K562 (cell line): ENCODE results near the gene ARHGAP22. TPM values are rescaled to one million over a fixed set of nuclear protein-coding genes. Genes with fewer than 3 reads are reported as not detected.

Experiments
- ATAC-seq: fragments of 200-7000 bp; cut with Tn5 transposase; 3 replicates; pipeline ENCODE4 v1.9.1; 2020; ENCODE audit warnings: moderate library complexity
- BruUV-seq: library from RNA; stranded (reverse); fragments of 400-500 nt; replicated peaks from 2 replicates; lab custom pipeline; 2021; lab: Mats Ljungman, UMichigan
- CTCF ChIA-PET: fragments of 300-600 bp; formaldehyde crosslinking; extraction: SDS; loops from one replicate; lab custom pipeline; 2021; ENCODE audit warnings: low intra/inter-chr PET ratio; lab: Yijun Ruan, JAX
- POLR2A ChIA-PET: fragments of 300-600, 350-650 bp; sonication (Branson Sonifier 250); formaldehyde crosslinking; extraction: SDS; loops from one replicate; lab custom pipeline; 2021; ENCODE audit warnings: antibody characterized with exemption, inconsistent platforms; lab: Yijun Ruan, JAX
- DNase-seq, 4 experiments: peaks; one replicate each; pipeline versions ENCODE4 v3.0.0 to v3.0.0-alpha.2; 2011 to 2018; ENCODE audit warnings: low spot score in 3 of 4, mixed read lengths in 3 of 4; ENCODE audit errors: extremely low read depth in 1 of 4
- FAIRE-seq: peaks from 2 replicates; lab custom pipeline; 2011; peaks lifted over from hg19 to GRCh38; lab: Jason Lieb, UNC
- H2AFZ ChIP-seq: 2 replicates; pipeline ENCODE4 v1.6.0; 2011; ENCODE audit warnings: low read depth, low read length, control low read depth, inconsistent platforms
- H3K27ac ChIP-seq: fragments of 200-600 bp; 3 replicates; pipeline ENCODE4 v1.8.0; 2011; ENCODE audit warnings: low read depth, mild to moderate bottlenecking, control low read depth, inconsistent platforms, low read length, moderate library complexity, mixed read lengths; ENCODE audit errors: extremely low read depth
- H3K27me3 ChIP-seq, 2 experiments: fragments of 300-600 bp in 1 of 2; 2 replicates in 1 of 2; 3 replicates in 1 of 2; pipeline versions ENCODE4 v1.6.0 to v1.8.0; 2011; ENCODE audit warnings: inconsistent platforms in 2 of 2, low read length in 2 of 2, mild to moderate bottlenecking in 1 of 2, mixed read lengths in 1 of 2, moderate library complexity in 1 of 2; ENCODE audit not compliant: control insufficient read depth in 2 of 2, insufficient read depth in 2 of 2
- H3K36me3 ChIP-seq: fragments of 300-600 bp; 3 replicates; pipeline ENCODE4 v1.8.0; 2011; ENCODE audit warnings: mild to moderate bottlenecking, low read length, inconsistent platforms; ENCODE audit not compliant: control insufficient read depth, insufficient read depth
- H3K4me1 ChIP-seq, 2 experiments: fragments of 200-600 bp in 1 of 2; replicated peaks in 1 of 2; 2 replicates in 1 of 2; 3 replicates in 1 of 2; pipeline versions ENCODE4 v1.5.1 to v1.8.0; 2011; ENCODE audit warnings: inconsistent platforms in 2 of 2, low read length in 2 of 2, mild to moderate bottlenecking in 1 of 2, mixed read lengths in 1 of 2, moderate library complexity in 1 of 2; ENCODE audit not compliant: control insufficient read depth in 2 of 2, insufficient read depth in 2 of 2
- H3K4me2 ChIP-seq: 2 replicates; pipeline ENCODE4 v1.6.1; 2011; ENCODE audit warnings: low read length, control low read depth, inconsistent platforms, mixed read lengths; ENCODE audit not compliant: insufficient read depth
- H3K4me3 ChIP-seq: fragments of 200-600 bp; sonication (generic), shearing (Covaris generic); 2 replicates; pipeline ENCODE4 v1.5.1; 2016; ENCODE audit warnings: control low read depth, inconsistent platforms
- H3K79me2 ChIP-seq: fragments of 200-600 bp; 3 replicates; pipeline ENCODE4 v1.8.0; 2011; ENCODE audit warnings: low read length, inconsistent platforms; ENCODE audit not compliant: control insufficient read depth, insufficient read depth
- H3K9ac ChIP-seq, 2 experiments: 2 replicates each; pipeline versions ENCODE4 v1.6.0 to v1.6.1; 2011; ENCODE audit warnings: low read depth in 2 of 2, low read length in 2 of 2, control low read depth in 1 of 2, inconsistent platforms in 1 of 2, mild to moderate bottlenecking in 1 of 2, mixed read lengths in 1 of 2; ENCODE audit not compliant: insufficient read depth in 1 of 2
- H3K9me1 ChIP-seq: one replicate; pipeline ENCODE4 v1.6.0; 2011; ENCODE audit warnings: inconsistent platforms, mild to moderate bottlenecking, low read length, moderate library complexity; ENCODE audit not compliant: control insufficient read depth, insufficient read depth
- H3K9me3 ChIP-seq: replicated peaks from 2 replicates; pipeline ENCODE4 v1.5.1; 2011; ENCODE audit warnings: low read depth, low read length, inconsistent platforms; ENCODE audit not compliant: control insufficient read depth, insufficient read depth
- H4K20me1 ChIP-seq: replicated peaks from 2 replicates; pipeline ENCODE4 v1.6.1; 2011; ENCODE audit warnings: low read length, inconsistent platforms, mixed read lengths; ENCODE audit not compliant: control insufficient read depth, insufficient read depth
- ARHGAP35 ChIP-seq: fragments of 450-650 bp; IDR thresholded peaks from 2 replicates; pipeline ENCODE4 v1.6.1; 2018; ENCODE audit not compliant: partially characterized antibody
- ELF2 ChIP-seq: fragments of 250-450 bp; sonication (Bioruptor Pico); IDR thresholded peaks from 2 replicates; pipeline ENCODE4 v1.5.0; 2021; ENCODE audit warnings: mild to moderate bottlenecking
- FOXJ2 ChIP-seq: fragments of 200-800 bp; sonication (Bioruptor generic); IDR thresholded peaks from 2 replicates; pipeline ENCODE4 v1.6.1; 2016; ENCODE audit warnings: missing genetic modification characterization, missing compliant biosample characterization
- HMGN3 ChIP-seq: IDR thresholded peaks from 2 replicates; pipeline ENCODE4 v1.6.1; 2011; ENCODE audit warnings: borderline replicate concordance, low read depth, mild to moderate bottlenecking, mixed read lengths, low read length; ENCODE audit not compliant: insufficient read length; ENCODE audit errors: extremely low read depth
- KAT8 ChIP-seq: fragments of 450-650 bp; IDR thresholded peaks from 2 replicates; pipeline ENCODE4 v1.6.1; 2016; ENCODE audit warnings: low read depth, mild to moderate bottlenecking
- KDM1A ChIP-seq, 2 experiments: fragments of 450-650 bp; IDR thresholded peaks; 2 replicates each; pipeline ENCODE4 v1.6.1; 2016; ENCODE audit warnings: mild to moderate bottlenecking in 2 of 2
- KLF6 ChIP-seq: fragments of 250-450 bp; sonication (Bioruptor Pico); IDR thresholded peaks from 2 replicates; pipeline ENCODE4 v1.4.0; 2020; ENCODE audit warnings: mild to moderate bottlenecking, moderate library complexity, borderline replicate concordance
- RB1 ChIP-seq: fragments of 450-650 bp; IDR thresholded peaks from 2 replicates; pipeline ENCODE4 v1.6.1; 2017; ENCODE audit warnings: low read depth, mild to moderate bottlenecking
- RFX5 ChIP-seq: IDR thresholded peaks from 2 replicates; pipeline ENCODE4 v1.6.1; 2011; ENCODE audit warnings: low read depth, mild to moderate bottlenecking, improper control_type of control experiment, low read length
- SNRNP70 ChIP-seq: fragments of 200-400 bp; formaldehyde crosslinking; optimal IDR thresholded peaks from 2 replicates; pipeline ENCODE3; 2017; ENCODE audit warnings: low read depth, low read length
- ZKSCAN8 ChIP-seq: fragments of 200-800 bp; sonication (Bioruptor generic); IDR thresholded peaks from 2 replicates; pipeline ENCODE4 v1.6.1; 2016; ENCODE audit warnings: missing genetic modification characterization, missing compliant biosample characterization
- ZNF175 ChIP-seq: fragments of 200-800 bp; sonication (Bioruptor generic); IDR thresholded peaks from 2 replicates; pipeline ENCODE4 v1.6.1; 2016; ENCODE audit warnings: low read depth, mild to moderate bottlenecking, missing genetic modification characterization, missing compliant biosample characterization
- ZNF23 ChIP-seq: fragments of 250-450 bp; sonication (Bioruptor Pico); IDR thresholded peaks from 2 replicates; pipeline ENCODE4 v1.4.0; 2020; ENCODE audit warnings: mild to moderate bottlenecking
- ZNF668 ChIP-seq: fragments of 250-450 bp; sonication (Bioruptor Pico); IDR thresholded peaks from 2 replicates; pipeline ENCODE4 v1.8.0; 2022; ENCODE audit warnings: mild to moderate bottlenecking, inconsistent platforms
- ZNF785 ChIP-seq: fragments of 250-450 bp; sonication (Bioruptor Pico); IDR thresholded peaks from 2 replicates; pipeline ENCODE4 v1.4.0; 2020; ENCODE audit warnings: mild to moderate bottlenecking
- WGBS: fragments of 100-300 bp; shearing (Covaris generic); methylation state at CpG from one replicate; pipeline ENCODE4 v1.1.6; 2016; ENCODE audit warnings: low coverage, mixed read lengths; ENCODE audit not compliant: insufficient coverage; ENCODE audit errors: missing lambda C conversion rate; 5-methylcytosine and 5-hydroxymethylcytosine counted together
- in situ Hi-C: fragments of 300-500 bp; cut with MboI; formaldehyde crosslinking; loops from 4 replicates; pipeline ENCODE4 v1.15.0; 2018; ENCODE audit warnings: inconsistent platforms, mixed read lengths
- intact Hi-C: fragments of 100-400 bp; cut with micrococcal nuclease; formaldehyde crosslinking; loops from 2 replicates; pipeline ENCODE4 v1.14.2; 2022
- polyA plus RNA-seq, 8 experiments: library from polyadenylated mRNA; depleted of rRNA in 4 of 8; stranded (reverse) in 5 of 8; unstranded in 3 of 8; fragments of >200 nt; fragmentation: Nextera tagmentation in 2 of 8; fragmentation: Illumina TruSeq in 1 of 8; extraction: Ambion mirVana in 2 of 8; extraction: Trizol in 1 of 8; gene quantifications; 2 replicates each; pipeline versions ENCODE4 v1.2.1 to v1.2.3, GENCODE V29; 2011 to 2014; ENCODE audit warnings: inconsistent platforms in 1 of 8, missing spikeins in 1 of 8
- total RNA-seq, 7 experiments: library from RNA; depleted of rRNA in 6 of 7; stranded (reverse); fragments of >200 nt in 6 of 7; fragmentation: Illumina TruSeq in 2 of 7; extraction: Trizol in 2 of 7; gene quantifications; 2 replicates each; pipeline versions ENCODE4 v1.2.1 to v1.2.3, GENCODE V29; 2011 to 2021; ENCODE audit warnings: low replicate concordance in 1 of 7
- TF ChIP-seq, protein P1 (sequence below): fragments of 250-450 bp; sonication (Bioruptor Pico); IDR thresholded peaks from 2 replicates; pipeline ENCODE4 v1.4.0; 2020
- TF ChIP-seq, protein P2 (sequence below): fragments of 200-800 bp; sonication (Bioruptor generic); IDR thresholded peaks from 2 replicates; pipeline ENCODE4 v1.6.1; 2017; ENCODE audit warnings: missing genetic modification characterization, missing compliant biosample characterization

The ARHGAP22 gene
- total and polyA plus RNA-seq, 9 of the 15 experiments (the other 6 are each of a cell fraction or from before 2014, with no cell fraction given), result 1.3 to 28.1 (median 12.7) TPM

DNA sequence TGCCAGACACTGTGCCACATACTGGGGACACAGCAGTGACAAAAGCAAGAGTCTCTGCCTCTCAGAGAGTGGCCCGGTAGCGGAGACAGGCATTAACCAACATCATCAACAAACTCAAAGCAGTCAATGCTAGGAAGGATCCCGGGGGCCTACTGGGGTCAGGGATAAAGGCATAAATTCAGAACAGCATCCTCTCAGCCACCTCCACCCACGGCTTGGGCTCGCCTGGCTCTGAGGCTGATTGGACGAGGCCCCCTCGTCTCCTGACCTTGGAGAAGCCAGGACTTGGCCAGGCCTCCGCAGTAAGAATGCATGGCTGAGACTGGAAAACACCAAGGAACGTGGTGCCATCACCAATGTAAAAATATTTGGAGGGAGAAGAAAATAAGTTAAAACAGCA is 102.1 kb downstream of the ARHGAP22 start (continued):
- no peak for TF ChIP-seq KLF6
- TF ChIP-seq, protein P1, sequence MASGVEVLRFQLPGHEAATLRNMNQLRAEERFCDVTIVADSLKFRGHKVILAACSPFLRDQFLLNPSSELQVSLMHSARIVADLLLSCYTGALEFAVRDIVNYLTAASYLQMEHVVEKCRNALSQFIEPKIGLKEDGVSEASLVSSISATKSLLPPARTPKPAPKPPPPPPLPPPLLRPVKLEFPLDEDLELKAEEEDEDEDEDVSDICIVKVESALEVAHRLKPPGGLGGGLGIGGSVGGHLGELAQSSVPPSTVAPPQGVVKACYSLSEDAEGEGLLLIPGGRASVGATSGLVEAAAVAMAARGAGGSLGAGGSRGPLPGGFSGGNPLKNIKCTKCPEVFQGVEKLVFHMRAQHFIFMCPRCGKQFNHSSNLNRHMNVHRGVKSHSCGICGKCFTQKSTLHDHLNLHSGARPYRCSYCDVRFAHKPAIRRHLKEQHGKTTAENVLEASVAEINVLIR (CRISPR knock-in tag), result no peak
- TF ChIP-seq ZNF668 (CRISPR knock-in tag), result no peak
- TF ChIP-seq ARHGAP35, result no peak
- no peak for TF ChIP-seq ELF2 (CRISPR knock-in tag)
- TF ChIP-seq RB1, result no peak

DNA sequence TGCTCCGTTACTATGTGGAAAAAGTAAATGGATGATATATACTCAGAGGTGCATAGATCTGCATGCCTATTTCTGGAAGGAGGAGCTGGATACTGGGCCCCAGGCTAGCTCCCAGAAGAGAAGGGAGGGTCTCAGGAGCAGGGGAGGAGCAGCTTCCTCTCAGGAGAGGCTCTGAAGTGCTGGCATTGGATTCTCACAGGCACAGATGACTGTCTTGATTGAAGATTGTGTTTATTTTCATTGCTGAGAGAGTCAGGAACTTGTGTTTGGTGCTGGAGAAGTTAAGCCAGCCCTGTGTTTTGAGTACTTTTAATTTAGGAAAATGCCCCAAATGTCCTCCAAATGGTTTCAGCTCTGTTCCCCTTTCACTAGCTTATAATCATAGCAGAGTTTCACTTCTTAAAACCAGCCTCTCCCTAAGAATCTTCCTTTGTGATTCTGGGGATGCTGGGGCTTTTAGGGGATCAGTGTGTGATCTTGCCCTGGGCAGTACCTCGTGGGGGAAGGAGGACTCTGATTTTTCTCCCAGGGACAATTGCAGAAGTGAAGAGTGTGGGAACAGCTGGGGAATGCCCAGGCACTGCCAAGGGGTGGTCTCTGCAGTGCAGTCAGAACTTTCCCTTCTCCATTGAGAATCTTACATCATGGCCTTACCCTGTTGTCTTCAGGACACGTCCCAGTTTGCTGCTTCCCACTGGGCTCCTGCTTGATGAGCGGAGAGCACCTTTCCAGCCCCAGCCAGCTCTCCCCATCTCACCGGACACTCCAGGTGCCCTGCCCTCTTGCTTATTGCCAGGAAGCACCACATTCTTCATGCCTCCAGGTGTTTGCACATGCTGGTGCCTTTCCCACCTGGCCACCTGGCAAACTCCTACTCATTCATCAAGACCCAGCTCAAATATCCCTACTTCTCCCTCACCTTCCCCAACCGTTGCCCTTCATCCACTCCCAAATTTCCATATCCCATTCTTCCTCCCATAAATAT is 102.8 kb downstream of the ARHGAP22 start:
- no peak for ATAC-seq
- CTCF ChIA-PET, result interaction anchor here (1.9 kb wide), 1 partner anchor 139 kb away, joined by 7 read pairs; no protein-coding TSS in a partner anchor
- DNase-seq, result no peak
- TF ChIP-seq KAT8 (no peak), ZKSCAN8 (no peak), ZNF785 (no peak), HMGN3 (no peak), ZNF23 (CRISPR knock-in tag) (no peak), ZNF175 (CRISPR knock-in tag) (no peak), FOXJ2 (tag) (no peak), RFX5 (no peak), KDM1A (IDR thresholded peaks at IDR 0.05) (no peak), SNRNP70 (no peak)
- TF ChIP-seq, protein P2, sequence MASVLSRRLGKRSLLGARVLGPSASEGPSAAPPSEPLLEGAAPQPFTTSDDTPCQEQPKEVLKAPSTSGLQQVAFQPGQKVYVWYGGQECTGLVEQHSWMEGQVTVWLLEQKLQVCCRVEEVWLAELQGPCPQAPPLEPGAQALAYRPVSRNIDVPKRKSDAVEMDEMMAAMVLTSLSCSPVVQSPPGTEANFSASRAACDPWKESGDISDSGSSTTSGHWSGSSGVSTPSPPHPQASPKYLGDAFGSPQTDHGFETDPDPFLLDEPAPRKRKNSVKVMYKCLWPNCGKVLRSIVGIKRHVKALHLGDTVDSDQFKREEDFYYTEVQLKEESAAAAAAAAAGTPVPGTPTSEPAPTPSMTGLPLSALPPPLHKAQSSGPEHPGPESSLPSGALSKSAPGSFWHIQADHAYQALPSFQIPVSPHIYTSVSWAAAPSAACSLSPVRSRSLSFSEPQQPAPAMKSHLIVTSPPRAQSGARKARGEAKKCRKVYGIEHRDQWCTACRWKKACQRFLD, result no peak

More for the DNA sequence above, 102.8 kb downstream of the ARHGAP22 start:
- intact Hi-C loops, result no loop called here
- POLR2A ChIA-PET, result interaction anchor here (0.6 to 1.9 kb wide), 3 partner anchors 11 to 147 kb away, joined by 3 to 4 read pairs (median 4); no protein-coding TSS in a partner anchor
- peaks cover 17% of the 10 kb centered on the region; the same call in 1 of the 3 replicates for H3K36me3 ChIP-seq
- no peak for FAIRE-seq
- H3K4me2 ChIP-seq, result no peak overlapping the region
- in situ Hi-C loops, result loop anchor here (5.0 kb wide), 1 partner anchor 55 kb away; no protein-coding TSS in a partner anchor
- H3K79me2 ChIP-seq, result peaks cover 75% of the 10 kb centered on the region
- no peaks in the 10 kb centered on the region for H3K9me1 ChIP-seq
- no peaks in the 10 kb centered on the region for H3K9me3 ChIP-seq
- no peak overlapping the region for H3K4me3 ChIP-seq
- H4K20me1 ChIP-seq, result no peaks in the 10 kb centered on the region
- H2AFZ ChIP-seq, result no peak overlapping the region
- H3K27ac ChIP-seq, result peak overlapping the region; percentile 15; the same call in 1 of the 3 replicates
- no TSS peak for BruUV-seq
- H3K4me1 ChIP-seq, result peaks cover 44 to 48% of the 10 kb centered on the region in 2 experiments
- H3K9ac ChIP-seq, result peak overlapping the region in 1 of 2 experiments; percentile 55; a peak in 2 of 4 replicates
- 82% methylated on average over 6 of the region's 6 CpGs for WGBS
- H3K27me3 ChIP-seq, result no peaks in the 10 kb centered on the region
